A549 (cell line): ENCODE results near the gene SLC22A9.

Source experiments
- EP300 ChIP-seq, 2 experiments: fragments of >200 bp; sonication (Bioruptor Twin); formaldehyde crosslinking; IDR thresholded peaks; 2 replicates in 1 of 2; 3 replicates in 1 of 2; pipeline ENCODE4 v1.6.1; 2016 to 2017
- ESRRA ChIP-seq: fragments of 150-350 bp; IDR thresholded peaks from 2 replicates; pipeline ENCODE4 v1.6.1; 2014; ENCODE audit warnings: mild to moderate bottlenecking, low read length, borderline replicate concordance
- HOXA7 ChIP-seq: fragments of 250-450 bp; sonication (Bioruptor Pico); IDR thresholded peaks from 2 replicates; pipeline ENCODE4 v1.5.0; 2020; ENCODE audit warnings: mild to moderate bottlenecking, moderate library complexity
- MAZ ChIP-seq: fragments of 150-350 bp; IDR thresholded peaks from 2 replicates; pipeline ENCODE4 v1.6.1; 2014; ENCODE audit warnings: antibody characterized with exemption, low read depth, low read length, borderline replicate concordance
- MYC ChIP-seq: IDR thresholded peaks from 2 replicates; pipeline ENCODE4 v1.6.1; 2012; ENCODE audit warnings: mild to moderate bottlenecking, inconsistent platforms, low read length, improper control_type of control experiment, borderline replicate concordance
- RFX5 ChIP-seq: fragments of 450-650 bp; IDR thresholded peaks from 2 replicates; pipeline ENCODE4 v1.7.1; 2014; ENCODE audit warnings: antibody characterized with exemption, mild to moderate bottlenecking, moderate library complexity
- RNF2 ChIP-seq: fragments of 200-600 bp; sonication (generic); IDR thresholded peaks from 2 replicates; pipeline ENCODE4 v1.6.1; 2016; ENCODE audit warnings: low read depth, mild to moderate bottlenecking, antibody characterized with exemption, moderate library complexity, borderline replicate concordance
- SMC3 ChIP-seq: fragments of >200 bp; sonication (Bioruptor Twin); formaldehyde crosslinking; IDR thresholded peaks from 3 replicates; pipeline ENCODE4 v1.6.1; 2018; ENCODE audit warnings: inconsistent platforms
- TF ChIP-seq, protein P1 (sequence below): fragments of >200 bp; sonication (Bioruptor Twin); formaldehyde crosslinking; IDR thresholded peaks from 3 replicates; pipeline ENCODE4 v1.5.1; 2016
- TF ChIP-seq, protein P2 (sequence below): IDR thresholded peaks from 2 replicates; pipeline ENCODE4 v1.6.1; 2012
- TF ChIP-seq, protein P3 (sequence below): IDR thresholded peaks from 2 replicates; pipeline ENCODE4 v1.6.1; 2012
- TF ChIP-seq, protein P4 (sequence below): fragments of 150-350 bp; IDR thresholded peaks from 2 replicates; pipeline ENCODE4 v1.6.1; 2014; ENCODE audit warnings: low read depth, mild to moderate bottlenecking, low read length

DNA sequence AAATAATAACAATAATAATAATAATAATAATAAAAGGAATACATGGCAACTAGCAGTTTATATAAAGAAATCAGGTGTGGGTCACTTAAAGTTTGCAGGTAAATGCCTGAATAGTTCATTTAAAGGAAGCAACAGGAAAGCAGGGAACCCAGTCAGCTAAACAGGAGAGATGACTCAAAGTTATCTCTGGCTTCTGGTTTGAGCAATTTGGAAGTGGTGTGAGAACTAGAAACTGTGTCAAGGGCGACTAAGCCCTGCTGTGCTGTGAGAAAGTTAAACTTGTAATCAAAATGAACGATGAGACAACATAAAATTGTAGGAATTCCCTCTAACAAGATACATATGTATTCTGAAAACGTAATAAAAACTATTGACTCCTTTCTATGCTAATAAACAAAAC lies 35.5 kb downstream of the SLC22A9 start:
- TF ChIP-seq HOXA7 (CRISPR knock-in tag) (no peak), EP300 (IDR thresholded peaks at IDR 0.05) (no peak), RNF2 (no peak), SMC3 (no peak), ESRRA (no peak), MYC (no peak), MAZ (no peak), RFX5 (no peak)
- TF ChIP-seq, protein P1, sequence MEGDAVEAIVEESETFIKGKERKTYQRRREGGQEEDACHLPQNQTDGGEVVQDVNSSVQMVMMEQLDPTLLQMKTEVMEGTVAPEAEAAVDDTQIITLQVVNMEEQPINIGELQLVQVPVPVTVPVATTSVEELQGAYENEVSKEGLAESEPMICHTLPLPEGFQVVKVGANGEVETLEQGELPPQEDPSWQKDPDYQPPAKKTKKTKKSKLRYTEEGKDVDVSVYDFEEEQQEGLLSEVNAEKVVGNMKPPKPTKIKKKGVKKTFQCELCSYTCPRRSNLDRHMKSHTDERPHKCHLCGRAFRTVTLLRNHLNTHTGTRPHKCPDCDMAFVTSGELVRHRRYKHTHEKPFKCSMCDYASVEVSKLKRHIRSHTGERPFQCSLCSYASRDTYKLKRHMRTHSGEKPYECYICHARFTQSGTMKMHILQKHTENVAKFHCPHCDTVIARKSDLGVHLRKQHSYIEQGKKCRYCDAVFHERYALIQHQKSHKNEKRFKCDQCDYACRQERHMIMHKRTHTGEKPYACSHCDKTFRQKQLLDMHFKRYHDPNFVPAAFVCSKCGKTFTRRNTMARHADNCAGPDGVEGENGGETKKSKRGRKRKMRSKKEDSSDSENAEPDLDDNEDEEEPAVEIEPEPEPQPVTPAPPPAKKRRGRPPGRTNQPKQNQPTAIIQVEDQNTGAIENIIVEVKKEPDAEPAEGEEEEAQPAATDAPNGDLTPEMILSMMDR: no peak
- TF ChIP-seq, protein P2, sequence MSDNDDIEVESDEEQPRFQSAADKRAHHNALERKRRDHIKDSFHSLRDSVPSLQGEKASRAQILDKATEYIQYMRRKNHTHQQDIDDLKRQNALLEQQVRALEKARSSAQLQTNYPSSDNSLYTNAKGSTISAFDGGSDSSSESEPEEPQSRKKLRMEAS: no peak
- TF ChIP-seq, protein P3, sequence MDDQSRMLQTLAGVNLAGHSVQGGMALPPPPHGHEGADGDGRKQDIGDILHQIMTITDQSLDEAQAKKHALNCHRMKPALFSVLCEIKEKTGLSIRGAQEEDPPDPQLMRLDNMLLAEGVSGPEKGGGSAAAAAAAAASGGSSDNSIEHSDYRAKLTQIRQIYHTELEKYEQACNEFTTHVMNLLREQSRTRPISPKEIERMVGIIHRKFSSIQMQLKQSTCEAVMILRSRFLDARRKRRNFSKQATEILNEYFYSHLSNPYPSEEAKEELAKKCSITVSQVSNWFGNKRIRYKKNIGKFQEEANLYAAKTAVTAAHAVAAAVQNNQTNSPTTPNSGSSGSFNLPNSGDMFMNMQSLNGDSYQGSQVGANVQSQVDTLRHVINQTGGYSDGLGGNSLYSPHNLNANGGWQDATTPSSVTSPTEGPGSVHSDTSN: no peak
- TF ChIP-seq, protein P4, sequence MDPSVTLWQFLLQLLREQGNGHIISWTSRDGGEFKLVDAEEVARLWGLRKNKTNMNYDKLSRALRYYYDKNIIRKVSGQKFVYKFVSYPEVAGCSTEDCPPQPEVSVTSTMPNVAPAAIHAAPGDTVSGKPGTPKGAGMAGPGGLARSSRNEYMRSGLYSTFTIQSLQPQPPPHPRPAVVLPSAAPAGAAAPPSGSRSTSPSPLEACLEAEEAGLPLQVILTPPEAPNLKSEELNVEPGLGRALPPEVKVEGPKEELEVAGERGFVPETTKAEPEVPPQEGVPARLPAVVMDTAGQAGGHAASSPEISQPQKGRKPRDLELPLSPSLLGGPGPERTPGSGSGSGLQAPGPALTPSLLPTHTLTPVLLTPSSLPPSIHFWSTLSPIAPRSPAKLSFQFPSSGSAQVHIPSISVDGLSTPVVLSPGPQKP: no peak
